SK-N-SH (cell line): Measurements from ENCODE around the gene TLL2. TPM values are rescaled to one million over a fixed set of nuclear protein-coding genes. Genes with fewer than 3 reads are reported as not detected.

Experiments
- CTCF ChIA-PET: fragments of 300-600, 350-600 bp; formaldehyde crosslinking; extraction: SDS; loops from one replicate; lab custom pipeline; 2021; lab: Yijun Ruan, JAX
- POLR2A ChIA-PET: fragments of 350-600 bp; sonication (Branson Sonifier 250); formaldehyde crosslinking; extraction: SDS; loops from one replicate; lab custom pipeline; 2020; ENCODE audit warnings: antibody characterized with exemption, inconsistent platforms; lab: Yijun Ruan, JAX
- DNase-seq: peaks from one replicate; pipeline ENCODE4 v3.0.0; 2012
- H2AFZ ChIP-seq: fragments of 200-600 bp; sonication (generic); 2 replicates; pipeline ENCODE4 v1.8.1; 2016; ENCODE audit warnings: antibody characterized with exemption, mild to moderate bottlenecking, low read depth
- H3F3A ChIP-seq: fragments of 200-600 bp; sonication (generic); replicated peaks from 2 replicates; pipeline ENCODE3; 2016; ENCODE audit warnings: antibody characterized with exemption, mild to moderate bottlenecking; ENCODE audit not compliant: insufficient read depth
- H3K27ac ChIP-seq, 2 experiments: fragments of 200-500 bp in 1 of 2; fragments of 200-600 bp in 1 of 2; sonication (Bioruptor generic) in 1 of 2; sonication (generic), shearing (Covaris generic) in 1 of 2; 2 replicates each; pipeline versions ENCODE4 v1.5.1 to v1.6.1; 2014 to 2016; ENCODE audit warnings: low read depth in 2 of 2, inconsistent platforms in 1 of 2, low read length in 1 of 2, mild to moderate bottlenecking in 1 of 2, mixed read lengths in 1 of 2
- H3K27me3 ChIP-seq: fragments of 200-600 bp; sonication (generic), shearing (Covaris generic); 2 replicates; pipeline ENCODE4 v1.6.1; 2016; ENCODE audit warnings: mixed run types; ENCODE audit not compliant: insufficient read depth
- H3K36me3 ChIP-seq, 2 experiments: fragments of 200-500 bp in 1 of 2; fragments of 200-600 bp in 1 of 2; sonication (Bioruptor generic) in 1 of 2; sonication (generic) in 1 of 2; replicated peaks in 1 of 2; 2 replicates each; pipeline versions ENCODE3 to v1.5.1; 2014 to 2016; ENCODE audit warnings: low read length in 1 of 2, mild to moderate bottlenecking in 1 of 2; ENCODE audit not compliant: insufficient read depth in 2 of 2, control insufficient read depth in 1 of 2
- H3K4me1 ChIP-seq, 2 experiments: fragments of 200-500 bp in 1 of 2; fragments of 200-600 bp in 1 of 2; sonication (Bioruptor generic) in 1 of 2; sonication (generic), shearing (Covaris generic) in 1 of 2; 2 replicates each; pipeline versions ENCODE4 v1.5.1 to v1.6.1; 2014 to 2016; ENCODE audit warnings: low read depth in 1 of 2, low read length in 1 of 2, mixed run types in 1 of 2; ENCODE audit not compliant: insufficient read depth in 2 of 2, control insufficient read depth in 1 of 2
- H3K4me2 ChIP-seq: fragments of 200-600 bp; sonication (generic), shearing (Covaris generic); 2 replicates; pipeline ENCODE4 v1.6.1; 2017; ENCODE audit warnings: mixed run types
- H3K4me3 ChIP-seq, 2 experiments: fragments of 200-500 bp in 1 of 2; fragments of 200-600 bp in 1 of 2; sonication (Bioruptor generic) in 1 of 2; sonication (generic), shearing (Covaris generic) in 1 of 2; 2 replicates each; pipeline versions ENCODE4 v1.5.1 to v1.8.1; 2014 to 2016; ENCODE audit warnings: low read depth in 2 of 2, inconsistent platforms in 1 of 2, low read length in 1 of 2, mild to moderate bottlenecking in 1 of 2, mixed read lengths in 1 of 2, moderate library complexity in 1 of 2
- H3K79me2 ChIP-seq: fragments of 200-600 bp; sonication (generic); 2 replicates; pipeline ENCODE4 v1.8.1; 2017; ENCODE audit warnings: mild to moderate bottlenecking; ENCODE audit not compliant: insufficient read depth
- H3K9ac ChIP-seq: fragments of 200-600 bp; sonication (generic); 2 replicates; pipeline ENCODE4 v1.6.1; 2017; ENCODE audit warnings: mixed run types
- H3K9me2 ChIP-seq: fragments of 200-600 bp; sonication (generic); 2 replicates; pipeline ENCODE4 v1.6.1; 2017; ENCODE audit warnings: mixed run types
- H3K9me3 ChIP-seq: fragments of 200-600 bp; sonication (generic); 2 replicates; pipeline ENCODE4 v1.6.1; 2017; ENCODE audit warnings: mixed run types, mild to moderate bottlenecking, moderate library complexity
- H4K20me1 ChIP-seq: fragments of 200-600 bp; sonication (generic); 2 replicates; pipeline ENCODE4 v1.6.1; 2017; ENCODE audit warnings: mild to moderate bottlenecking, mixed run types; ENCODE audit not compliant: insufficient read depth
- CHD2 ChIP-seq: fragments of 150-350 bp; IDR thresholded peaks from 2 replicates; pipeline ENCODE4 v1.6.1; 2018; ENCODE audit warnings: low read length; ENCODE audit not compliant: partially characterized antibody
- ELF1 ChIP-seq: IDR thresholded peaks from 2 replicates; pipeline ENCODE4 v1.4.0; 2012
- FOXJ3 ChIP-seq: sonication (generic); formaldehyde crosslinking; IDR thresholded peaks from 2 replicates; pipeline ENCODE4 v1.5.1; 2020; ENCODE audit warnings: mild to moderate bottlenecking, missing genetic modification reagents
- GABPA ChIP-seq: IDR thresholded peaks from 2 replicates; pipeline ENCODE4 v1.4.0; 2012; ENCODE audit warnings: low read depth, mild to moderate bottlenecking
- JUND ChIP-seq: IDR thresholded peaks from 2 replicates; pipeline ENCODE4 v1.4.0; 2012
- MEF2A ChIP-seq: IDR thresholded peaks from 2 replicates; pipeline ENCODE4 v1.4.0; 2012; ENCODE audit warnings: low read depth, borderline replicate concordance
- NFIC ChIP-seq: IDR thresholded peaks from 2 replicates; pipeline ENCODE4 v1.4.0; 2012; ENCODE audit warnings: borderline replicate concordance
- NRF1 ChIP-seq: IDR thresholded peaks from 2 replicates; pipeline ENCODE4 v1.6.1; 2012; ENCODE audit warnings: low read depth, mild to moderate bottlenecking, low read length
- POLR2AphosphoS5 ChIP-seq: IDR thresholded peaks from 2 replicates; pipeline ENCODE4 v1.6.1; 2012; ENCODE audit warnings: low read depth, low read length
- RAD21 ChIP-seq: IDR thresholded peaks from 2 replicates; pipeline ENCODE4 v1.6.1; 2012; ENCODE audit warnings: mild to moderate bottlenecking, low read length
- RCOR1 ChIP-seq: fragments of 150-350 bp; IDR thresholded peaks from 2 replicates; pipeline ENCODE4 v1.6.1; 2017; ENCODE audit warnings: antibody characterized with exemption, low read length
- RXRA ChIP-seq: IDR thresholded peaks from 2 replicates; pipeline ENCODE4 v1.4.0; 2012; ENCODE audit warnings: low read depth, mild to moderate bottlenecking, borderline replicate concordance
- SIN3A ChIP-seq: IDR thresholded peaks from 2 replicates; pipeline ENCODE4 v1.6.1; 2012; ENCODE audit warnings: low read depth, mild to moderate bottlenecking, low read length, moderate library complexity, borderline replicate concordance
- TAF1 ChIP-seq: IDR thresholded peaks from 2 replicates; pipeline ENCODE4 v1.6.1; 2012; ENCODE audit warnings: low read depth, mild to moderate bottlenecking, low read length, moderate library complexity, borderline replicate concordance
- TCF12 ChIP-seq: IDR thresholded peaks from 2 replicates; pipeline ENCODE4 v1.4.0; 2012
- TEAD4 ChIP-seq: IDR thresholded peaks from 2 replicates; pipeline ENCODE4 v1.4.0; 2012; ENCODE audit warnings: mild to moderate bottlenecking, borderline replicate concordance; ENCODE audit not compliant: insufficient read depth
- WGBS: methylation state at CpG from one replicate; pipeline ENCODE4 v1.1.6; 2017; ENCODE audit warnings: low lambda C conversion rate; 5-methylcytosine and 5-hydroxymethylcytosine counted together
- polyA plus RNA-seq, 3 experiments: library from polyadenylated mRNA; depleted of rRNA; stranded (reverse); fragments of >200 nt; gene quantifications; 2 replicates each; pipeline ENCODE4 v1.2.3, GENCODE V29; 2012
- TF ChIP-seq, protein P1 (sequence below): IDR thresholded peaks from 2 replicates; pipeline ENCODE4; 2012
- TF ChIP-seq, protein P2 (sequence below): fragments of 150-350 bp; IDR thresholded peaks from 2 replicates; pipeline ENCODE4 v1.6.1; 2016; ENCODE audit warnings: mild to moderate bottlenecking, low read depth, low read length
- TF ChIP-seq, protein P3 (sequence below): IDR thresholded peaks from 2 replicates; pipeline ENCODE4 v1.4.0; 2012; ENCODE audit warnings: low read depth

TLL2 gene
- polyA plus RNA-seq, 1 of the 3 experiments (the other 2 are of a cell fraction), result 0.36 TPM

DNA sequence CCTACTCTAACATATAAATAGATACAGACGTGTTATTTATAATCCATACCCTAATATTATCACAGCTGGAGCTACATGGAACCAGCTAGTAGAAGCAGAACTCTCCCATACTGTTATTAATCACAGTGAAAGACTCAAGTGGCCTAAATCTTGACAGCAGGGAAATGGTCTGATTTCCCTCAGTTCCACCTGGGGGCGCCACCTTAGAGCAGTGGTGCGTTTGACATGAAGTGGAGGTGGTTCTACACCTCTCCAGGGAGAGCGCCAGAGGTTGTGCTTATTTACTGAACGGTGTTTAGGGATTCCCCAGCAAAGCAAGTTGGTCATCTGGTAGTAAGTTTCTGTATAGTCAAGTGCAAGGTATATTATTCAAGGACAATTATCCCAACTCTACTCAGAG lies 191.9 kb downstream of the TLL2 start:
- WGBS, result 32% methylated on average over 5 of the region's 5 CpGs
- Histone ChIP-seq H3K9me2 (no peaks in the 10 kb centered on the region), H2AFZ (no peak overlapping the region), H3K79me2 (no peaks in the 10 kb centered on the region), H4K20me1 (no peaks in the 10 kb centered on the region), H3K9me3 (no peaks in the 10 kb centered on the region), H3K27ac (no peak overlapping the region), H3K36me3 (no peaks in the 10 kb centered on the region), H3K9ac (no peak overlapping the region), H3K4me1 (no peaks in the 10 kb centered on the region), H3K4me2 (no peak overlapping the region), H3K27me3 (no peaks in the 10 kb centered on the region; the same call in 1 of the 2 replicates), H3K4me3 (no peak overlapping the region), H3F3A (no peaks in the 10 kb centered on the region)
- no peak for DNase-seq
- TF ChIP-seq NRF1 (no peak), RAD21 (no peak), JUND (no peak), GABPA (no peak), TEAD4 (no peak), POLR2AphosphoS5 (no peak), TCF12 (no peak), NFIC (no peak), RCOR1 (no peak), TAF1 (no peak)
- TF ChIP-seq, protein P1, sequence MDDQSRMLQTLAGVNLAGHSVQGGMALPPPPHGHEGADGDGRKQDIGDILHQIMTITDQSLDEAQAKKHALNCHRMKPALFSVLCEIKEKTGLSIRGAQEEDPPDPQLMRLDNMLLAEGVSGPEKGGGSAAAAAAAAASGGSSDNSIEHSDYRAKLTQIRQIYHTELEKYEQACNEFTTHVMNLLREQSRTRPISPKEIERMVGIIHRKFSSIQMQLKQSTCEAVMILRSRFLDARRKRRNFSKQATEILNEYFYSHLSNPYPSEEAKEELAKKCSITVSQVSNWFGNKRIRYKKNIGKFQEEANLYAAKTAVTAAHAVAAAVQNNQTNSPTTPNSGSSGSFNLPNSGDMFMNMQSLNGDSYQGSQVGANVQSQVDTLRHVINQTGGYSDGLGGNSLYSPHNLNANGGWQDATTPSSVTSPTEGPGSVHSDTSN, result no peak
- TF ChIP-seq, protein P2, sequence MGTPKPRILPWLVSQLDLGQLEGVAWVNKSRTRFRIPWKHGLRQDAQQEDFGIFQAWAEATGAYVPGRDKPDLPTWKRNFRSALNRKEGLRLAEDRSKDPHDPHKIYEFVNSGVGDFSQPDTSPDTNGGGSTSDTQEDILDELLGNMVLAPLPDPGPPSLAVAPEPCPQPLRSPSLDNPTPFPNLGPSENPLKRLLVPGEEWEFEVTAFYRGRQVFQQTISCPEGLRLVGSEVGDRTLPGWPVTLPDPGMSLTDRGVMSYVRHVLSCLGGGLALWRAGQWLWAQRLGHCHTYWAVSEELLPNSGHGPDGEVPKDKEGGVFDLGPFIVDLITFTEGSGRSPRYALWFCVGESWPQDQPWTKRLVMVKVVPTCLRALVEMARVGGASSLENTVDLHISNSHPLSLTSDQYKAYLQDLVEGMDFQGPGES, result no peak
- CTCF ChIA-PET, result interaction anchor here (0.9 to 7.0 kb wide), 5 partner anchors 13 to 48 kb away, joined by 3 to 42 read pairs (median 4); no protein-coding TSS in a partner anchor
- POLR2A ChIA-PET, result no interaction called here

GRCh38 chr10:96319754-96320474 lies 193.8 kb downstream of the TLL2 start:
- Histone ChIP-seq H3K27ac (no peak overlapping the region), H3F3A (no peaks in the 10 kb centered on the region), H3K4me2 (no peak overlapping the region), H3K9me2 (no peaks in the 10 kb centered on the region), H3K4me1 (no peaks in the 10 kb centered on the region), H3K9ac (no peak overlapping the region), H3K9me3 (no peaks in the 10 kb centered on the region), H3K36me3 (no peaks in the 10 kb centered on the region), H4K20me1 (no peaks in the 10 kb centered on the region), H3K27me3 (no peaks in the 10 kb centered on the region; the same call in 1 of the 2 replicates), H3K4me3 (no peak overlapping the region), H3K79me2 (no peaks in the 10 kb centered on the region), H2AFZ (no peak overlapping the region)
- POLR2A ChIA-PET, result interaction anchor here (0.5 kb wide), 1 partner anchor 1084 kb away, joined by 3 read pairs; no protein-coding TSS in a partner anchor
- no peak for DNase-seq
- 22% methylated on average over 3 of the region's 3 CpGs for WGBS
- CTCF ChIA-PET, result interaction anchor here (0.6 to 7.0 kb wide), 5 partner anchors 10 to 90 kb away, joined by 3 to 42 read pairs (median 3); no protein-coding TSS in a partner anchor
- TF ChIP-seq ELF1, result no peak
- TF ChIP-seq TAF1, result no peak
- no peak for TF ChIP-seq RAD21
- TF ChIP-seq, protein P3, sequence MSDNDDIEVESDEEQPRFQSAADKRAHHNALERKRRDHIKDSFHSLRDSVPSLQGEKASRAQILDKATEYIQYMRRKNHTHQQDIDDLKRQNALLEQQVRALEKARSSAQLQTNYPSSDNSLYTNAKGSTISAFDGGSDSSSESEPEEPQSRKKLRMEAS, result no peak
- no peak for TF ChIP-seq RXRA
- no peak for TF ChIP-seq SIN3A
- no peak for TF ChIP-seq GABPA
- no peak for TF ChIP-seq MEF2A
- no peak for TF ChIP-seq FOXJ3 (CRISPR knock-in tag)
- TF ChIP-seq TEAD4, result no peak
- TF ChIP-seq, protein P2, result no peak
- TF ChIP-seq, protein P1, result no peak
- TF ChIP-seq CHD2, result no peak
